GM12892 (cell line): Measurements from ENCODE around the gene LZTS3.

Experiments used
- POLR2A ChIP-seq: IDR thresholded peaks from 2 replicates; pipeline ENCODE4 v1.6.1; 2011; ENCODE audit warnings: low read depth, low read length, control low read depth
- TAF1 ChIP-seq: IDR thresholded peaks from 2 replicates; pipeline ENCODE4 v1.6.1; 2011; ENCODE audit warnings: low read depth, mild to moderate bottlenecking, control low read depth, low read length, borderline replicate concordance

GRCh38 chr20:3129094-3129493 is 44.3 kb downstream of the LZTS3 start:
- TF ChIP-seq POLR2A, result no peak
- no peak for TF ChIP-seq TAF1
